T-helper 22 cell (primary cell): ENCODE data around the gene DHRS1.
"Not testable (repeated sequence)": the region's sequence is repeated elsewhere in the genome, so short reads cannot be mapped to it uniquely, and the experiment has no call there.

ENCODE experiments used
- DNase-seq: peaks from one replicate; pipeline ENCODE4 v3.0.0-alpha.2; 2020; ENCODE audit warnings: low read depth

The DHRS1 gene

DNA sequence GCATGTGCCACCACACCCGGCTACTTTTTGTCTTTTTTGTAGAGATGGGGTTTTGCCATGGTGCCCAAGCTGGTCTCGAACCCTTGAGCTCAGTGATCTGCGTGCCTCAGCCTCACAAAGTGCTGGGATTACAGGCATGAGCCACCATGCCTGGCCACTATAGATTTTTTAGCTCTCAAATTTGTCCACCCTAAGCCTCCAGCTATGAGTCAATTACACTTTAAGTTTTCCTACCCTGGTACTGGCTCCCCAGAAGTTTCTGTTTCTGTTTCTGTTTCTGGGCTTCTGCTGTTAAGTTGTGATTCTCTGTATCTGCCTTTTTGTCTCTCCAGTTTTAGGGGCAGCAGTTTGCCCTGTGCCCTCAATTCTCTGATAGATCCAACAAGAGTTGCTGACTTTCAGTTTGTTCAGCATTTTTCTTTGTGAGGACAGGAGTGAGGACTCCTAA, 52.8 kb downstream of the DHRS1 start:
- no peak for DNase-seq

DNA sequence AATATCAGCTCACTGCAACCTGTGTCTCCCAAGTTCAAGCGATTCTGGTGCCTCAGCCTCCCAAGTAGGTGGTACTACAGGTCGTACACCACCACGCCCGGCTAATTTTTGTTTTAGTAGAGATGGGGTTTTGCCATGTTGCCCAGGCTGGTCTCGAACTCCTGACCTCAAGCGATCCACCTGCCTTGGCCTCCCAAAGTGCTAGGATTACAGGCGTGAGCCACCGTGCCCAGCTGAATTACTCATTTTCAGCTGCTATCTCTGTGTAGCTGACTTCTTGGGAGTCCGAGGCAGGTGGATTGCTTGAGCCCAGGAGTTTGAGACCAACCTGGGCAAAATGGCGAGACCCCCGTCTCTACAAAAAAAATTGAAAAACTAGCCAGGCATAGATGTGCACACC, 54.2 kb downstream of the DHRS1 start:
- not testable (repeated sequence) for DNase-seq

DNA sequence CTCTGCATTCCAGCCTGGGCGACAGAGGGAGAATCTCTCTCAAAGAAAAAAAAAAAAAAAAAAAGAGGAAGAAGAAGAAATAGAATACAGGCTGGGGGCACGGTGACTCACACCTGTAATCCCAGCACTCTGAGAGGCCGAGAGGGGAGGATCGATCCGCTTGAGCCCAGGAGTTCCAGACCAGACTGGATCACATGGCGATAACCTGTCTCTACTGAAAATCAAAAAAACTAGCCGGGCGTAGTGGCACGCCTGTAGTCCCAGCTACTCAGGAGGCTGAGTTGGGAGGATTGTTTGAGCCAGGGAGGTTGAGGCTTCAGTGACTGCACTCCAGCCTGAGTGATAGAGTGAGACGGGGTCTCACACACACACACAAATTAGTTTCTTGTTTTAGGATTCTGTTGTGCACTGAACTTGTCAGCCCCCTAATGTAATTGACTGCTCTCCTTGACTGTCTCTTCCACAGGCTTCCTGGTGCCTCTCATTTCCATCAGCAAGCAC, 56.2 kb downstream of the DHRS1 start:
- no peak for DNase-seq

DNA sequence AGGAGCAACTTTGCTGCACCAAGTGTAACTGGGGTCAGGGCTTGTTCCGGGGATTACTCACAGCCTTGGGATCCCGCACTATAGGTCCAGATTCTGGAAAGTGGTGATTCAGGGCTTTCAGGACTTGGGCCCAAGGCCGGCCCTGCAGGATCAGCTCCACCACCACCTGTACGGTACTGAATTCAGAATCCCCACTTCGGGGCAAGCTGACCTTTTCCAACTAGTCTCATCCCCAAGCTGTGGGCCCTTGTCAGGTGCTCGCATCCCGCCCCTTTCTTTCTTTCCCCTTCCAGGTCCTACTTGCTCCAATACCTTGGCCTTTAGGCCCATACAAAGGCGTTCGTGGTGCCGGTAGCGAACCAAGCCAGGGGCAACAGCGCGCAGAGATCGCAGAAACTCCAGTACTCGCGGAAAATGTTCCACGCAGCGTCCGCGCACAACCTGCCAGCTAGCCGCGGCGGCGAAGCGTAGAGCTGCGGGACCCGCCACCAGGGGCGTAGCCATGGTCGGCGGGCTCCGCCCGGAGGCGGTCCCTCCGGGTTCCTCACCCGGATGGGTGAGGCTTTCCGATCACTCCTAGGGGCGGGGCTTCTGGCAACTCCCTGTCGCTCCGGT, 57.6 kb downstream of the DHRS1 start:
- peak; percentile 88 for DNase-seq
